Dendritic cell treated with granulocyte-macrophage colony-stimulating factor and Interleukin-4, amounts not matched to agents 40 ng/mL and 50 ng/mL, for 4 days (primary cell): Measurements from ENCODE around the gene DCUN1D5.
A peak's percentile ranks its signal among the peaks of the same experiment; 100 is the strongest.

ENCODE experiments used
- H3K27ac Mint-ChIP-seq: one replicate; pipeline ENCODE4 v1.8.0; 2022; ENCODE audit warnings: mild to moderate bottlenecking, mixed read lengths
- H3K27me3 Mint-ChIP-seq: one replicate; pipeline ENCODE4 v1.8.0; 2022; ENCODE audit warnings: mild to moderate bottlenecking, mixed read lengths
- H3K36me3 Mint-ChIP-seq: one replicate; pipeline ENCODE4 v1.8.0; 2022; ENCODE audit warnings: low read depth, mixed read lengths
- H3K4me1 Mint-ChIP-seq: one replicate; pipeline ENCODE4 v1.8.0; 2022; ENCODE audit warnings: low read depth, mixed read lengths
- H3K4me3 Mint-ChIP-seq: one replicate; pipeline ENCODE4 v1.8.0; 2022; ENCODE audit warnings: mild to moderate bottlenecking, moderate library complexity, mixed read lengths
- H3K9me3 Mint-ChIP-seq: one replicate; pipeline ENCODE4 v1.8.0; 2022; ENCODE audit warnings: mixed read lengths
- intact Hi-C: fragments of 100-400 bp; cut with micrococcal nuclease; formaldehyde crosslinking; loops from one replicate; pipeline ENCODE4 v1.15.0; 2022

The DCUN1D5 gene

GRCh38 chr11:103091801-103092524 is at the start of gene DCUN1D5:
DCUN1D5 (minus strand) TSS chr11:103092160; CDS start chr11:103091872, 288 bp downstream.
- Mint-ChIP-seq H3K27ac (peak within 1 kb of the TSS; percentile 89), H3K9me3 (peaks cover 6% of the 10 kb centered on the region), H3K4me3 (peak within 1 kb of the TSS; percentile 91), H3K36me3 (peaks cover 23% of the 10 kb centered on the region), H3K27me3 (peaks cover 29% of the 10 kb centered on the region), H3K4me1 (peaks cover 13% of the 10 kb centered on the region)
- intact Hi-C loops: loop anchor here (1.0 kb wide), 1 partner anchor 17 kb away; the partner anchor contains the start of gene DYNC2H1

GRCh38 chr11:103125462-103125861 is 33.5 kb upstream of the DCUN1D5 start:
- Mint-ChIP-seq H3K4me1 (no peaks in the 10 kb centered on the region), H3K36me3 (no peaks in the 10 kb centered on the region), H3K9me3 (no peaks in the 10 kb centered on the region), H3K27me3 (no peaks in the 10 kb centered on the region), H3K27ac (no peak overlapping the region), H3K4me3 (no peak overlapping the region)
- intact Hi-C loops: no loop called here

GRCh38 chr11:103114836-103115235 is 22.9 kb upstream of the DCUN1D5 start:
- no peaks in the 10 kb centered on the region for H3K9me3 Mint-ChIP-seq
- intact Hi-C loops: no loop called here
- no peak overlapping the region for H3K27ac Mint-ChIP-seq
- peaks cover 6% of the 10 kb centered on the region for H3K27me3 Mint-ChIP-seq
- H3K4me1 Mint-ChIP-seq: no peaks in the 10 kb centered on the region
- H3K4me3 Mint-ChIP-seq: no peak overlapping the region
- no peaks in the 10 kb centered on the region for H3K36me3 Mint-ChIP-seq

DNA sequence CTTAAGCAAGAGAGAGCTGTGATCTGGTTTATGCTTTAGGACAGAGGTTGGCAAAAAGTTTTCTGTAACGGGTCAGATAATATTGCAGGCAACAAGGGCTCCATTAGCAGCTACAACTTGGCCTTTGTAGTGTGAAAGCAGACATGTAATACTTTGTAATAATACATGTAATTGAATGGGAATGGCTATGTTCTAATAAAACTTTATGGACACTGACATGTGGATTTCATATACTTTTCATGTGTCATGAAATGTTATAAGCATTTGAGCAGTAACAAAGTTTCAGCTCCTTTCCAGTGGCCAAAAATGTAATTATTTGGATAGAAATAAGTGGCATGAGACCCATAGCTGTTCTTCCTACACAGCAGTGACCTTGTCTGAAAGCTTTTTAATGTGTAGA is 20.4 kb upstream of the DCUN1D5 start:
- intact Hi-C loops: no loop called here
- no peak overlapping the region for H3K27ac Mint-ChIP-seq
- no peak overlapping the region for H3K4me3 Mint-ChIP-seq
- H3K9me3 Mint-ChIP-seq: no peaks in the 10 kb centered on the region
- H3K4me1 Mint-ChIP-seq: no peaks in the 10 kb centered on the region
- peaks cover 6% of the 10 kb centered on the region for H3K27me3 Mint-ChIP-seq
- H3K36me3 Mint-ChIP-seq: no peaks in the 10 kb centered on the region

GRCh38 chr11:103111400-103111799 is 19.4 kb upstream of the DCUN1D5 start:
- Mint-ChIP-seq H3K36me3 (no peaks in the 10 kb centered on the region), H3K27ac (no peak overlapping the region), H3K27me3 (peaks cover 6% of the 10 kb centered on the region), H3K4me3 (no peak overlapping the region), H3K4me1 (no peaks in the 10 kb centered on the region), H3K9me3 (no peaks in the 10 kb centered on the region)
- intact Hi-C loops: no loop called here

DNA sequence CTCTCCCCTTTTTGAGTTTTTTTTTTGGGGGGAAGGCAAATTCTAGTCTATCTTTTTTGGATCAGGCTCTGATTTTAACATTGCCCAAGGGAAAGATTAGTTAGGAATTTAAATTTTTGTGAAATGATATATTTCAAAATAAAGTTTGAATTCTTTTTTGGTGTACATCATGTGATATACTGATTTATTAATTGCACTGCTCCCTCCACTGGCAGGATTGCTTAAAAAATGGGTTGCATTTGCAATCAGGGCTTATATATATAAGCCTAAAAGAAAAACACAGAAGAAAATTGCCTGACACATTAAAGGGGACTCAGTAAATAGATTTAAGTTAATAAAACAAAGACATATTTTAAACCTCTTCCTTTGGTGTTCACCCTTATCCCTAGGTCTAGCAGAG is 18.4 kb upstream of the DCUN1D5 start:
- intact Hi-C loops: no loop called here
- Mint-ChIP-seq H3K27me3 (peaks cover 7% of the 10 kb centered on the region), H3K36me3 (no peaks in the 10 kb centered on the region), H3K27ac (no peak overlapping the region), H3K9me3 (no peaks in the 10 kb centered on the region), H3K4me3 (no peak overlapping the region), H3K4me1 (no peaks in the 10 kb centered on the region)

GRCh38 chr11:103109818-103110388 is 17.9 kb upstream of the DCUN1D5 start:
- Mint-ChIP-seq H3K9me3 (no peaks in the 10 kb centered on the region), H3K27me3 (peaks cover 7% of the 10 kb centered on the region), H3K4me1 (no peaks in the 10 kb centered on the region), H3K27ac (peak overlapping the region; percentile 88), H3K4me3 (peak overlapping the region; percentile 97), H3K36me3 (no peaks in the 10 kb centered on the region)
- intact Hi-C loops: loop anchor here (1.0 kb wide), 1 partner anchor 18 kb away; the partner anchor contains the start of gene DCUN1D5

DNA sequence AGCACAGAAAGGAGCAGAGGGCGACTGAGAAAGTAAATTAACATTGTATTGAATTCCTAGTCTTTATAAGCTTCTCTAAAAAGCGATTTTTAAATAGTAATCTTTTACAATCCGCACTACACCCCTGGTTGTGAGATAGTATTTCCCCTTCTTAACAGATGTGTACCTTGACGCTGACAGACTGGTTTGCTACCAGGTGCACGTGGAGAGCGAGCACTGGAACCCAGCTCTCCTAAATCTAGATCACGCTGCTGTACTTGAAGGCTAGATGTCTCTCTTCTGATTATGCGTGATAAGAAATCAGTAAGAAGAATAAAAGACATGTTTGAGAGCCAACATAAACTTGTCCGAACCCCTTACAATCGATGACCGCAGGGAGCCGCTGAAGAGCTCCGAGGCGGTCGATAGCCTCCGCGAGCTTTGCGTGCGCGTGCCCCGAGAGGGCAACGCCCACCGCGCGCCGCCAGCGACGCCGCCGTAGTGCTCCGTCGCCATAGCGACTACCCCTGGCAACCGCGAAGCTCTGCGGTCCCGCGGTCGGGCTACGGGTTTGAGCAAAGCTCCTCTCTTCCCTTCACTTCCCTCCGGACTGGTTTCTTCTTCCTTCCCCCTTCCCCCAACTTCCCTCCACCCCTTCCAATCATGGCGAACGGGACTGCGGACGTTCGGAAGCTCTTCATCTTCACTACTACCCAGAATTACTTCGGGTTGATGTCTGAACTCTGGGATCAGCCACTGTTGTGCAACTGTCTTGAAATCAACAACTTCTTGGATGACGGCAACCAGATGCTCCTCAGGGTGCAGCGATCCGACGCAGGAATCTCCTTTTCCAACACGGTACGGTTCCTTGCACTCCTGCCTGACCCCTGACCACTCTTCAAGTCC is 17.2 kb upstream of the DCUN1D5 start, which contains the start of gene DYNC2H1:
DYNC2H1 (plus strand) TSS at position 494 of the 885 bp plus-strand sequence; CDS start at position 643, 149 bp downstream.
- Mint-ChIP-seq H3K9me3 (no peaks in the 10 kb centered on the region), H3K4me1 (no peaks in the 10 kb centered on the region), H3K27me3 (peaks cover 12% of the 10 kb centered on the region), H3K27ac (peak within 1 kb of the TSS; percentile 88), H3K4me3 (peak within 1 kb of the TSS; percentile 97), H3K36me3 (no peaks in the 10 kb centered on the region)
- intact Hi-C loops: loop anchor here (1.0 kb wide), 1 partner anchor 17 kb away; the partner anchor contains the start of gene DCUN1D5

DNA sequence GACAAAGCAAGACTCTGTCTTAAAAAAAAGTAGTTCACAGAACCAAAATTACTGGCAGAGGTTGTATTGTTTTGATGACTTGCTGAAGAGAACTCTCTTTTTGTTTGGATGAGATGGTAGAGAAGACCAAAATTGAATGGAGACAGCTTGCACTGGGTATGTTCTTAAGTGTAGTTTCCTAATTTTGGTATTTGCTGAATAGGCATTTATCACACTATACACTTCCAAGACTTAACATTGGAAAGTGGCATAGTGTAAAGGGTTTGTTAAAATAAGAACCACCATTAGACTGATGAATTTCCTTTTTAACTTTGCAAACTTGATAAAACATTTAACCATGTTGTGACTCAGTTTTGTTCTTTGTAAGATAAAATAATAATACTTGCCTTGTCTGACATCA is 5.3 kb upstream of the DCUN1D5 start:
- H3K9me3 Mint-ChIP-seq: peaks cover 6% of the 10 kb centered on the region
- H3K27me3 Mint-ChIP-seq: peaks cover 42% of the 10 kb centered on the region
- H3K36me3 Mint-ChIP-seq: peaks cover 2% of the 10 kb centered on the region
- peaks cover 4% of the 10 kb centered on the region for H3K4me1 Mint-ChIP-seq
- no peak overlapping the region for H3K4me3 Mint-ChIP-seq
- intact Hi-C loops: no loop called here
- no peak overlapping the region for H3K27ac Mint-ChIP-seq

GRCh38 chr11:103091064-103091800 is 728 bp downstream of the DCUN1D5 start:
- H3K27me3 Mint-ChIP-seq: peaks cover 24% of the 10 kb centered on the region
- H3K36me3 Mint-ChIP-seq: peaks cover 23% of the 10 kb centered on the region
- intact Hi-C loops: no loop called here
- H3K4me1 Mint-ChIP-seq: peaks cover 18% of the 10 kb centered on the region
- peak overlapping the region; percentile 91 for H3K4me3 Mint-ChIP-seq
- peak overlapping the region; percentile 89 for H3K27ac Mint-ChIP-seq
- peaks cover 6% of the 10 kb centered on the region for H3K9me3 Mint-ChIP-seq

DNA sequence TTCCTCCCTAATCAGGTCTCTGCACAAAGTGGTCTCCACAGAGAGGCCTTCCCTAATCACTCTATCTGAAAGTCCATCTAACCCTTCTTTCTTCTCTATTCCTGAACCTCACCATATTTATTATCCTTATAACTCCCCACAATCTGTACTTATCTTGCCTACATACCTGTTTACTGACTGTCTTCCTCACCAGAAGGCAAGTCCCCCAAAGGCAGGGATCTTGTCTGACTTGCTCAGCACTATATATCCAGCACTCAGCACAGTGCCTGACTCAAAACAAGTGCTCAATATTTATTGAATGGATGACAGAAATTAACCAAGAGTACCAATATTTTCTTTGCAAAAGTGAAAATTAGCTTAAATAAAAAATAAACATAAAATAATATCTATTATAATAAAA is 5.5 kb downstream of the DCUN1D5 start:
- Mint-ChIP-seq H3K27ac (no peak overlapping the region), H3K9me3 (no peaks in the 10 kb centered on the region), H3K4me3 (no peak overlapping the region), H3K36me3 (peaks cover 24% of the 10 kb centered on the region), H3K27me3 (no peaks in the 10 kb centered on the region), H3K4me1 (peaks cover 12% of the 10 kb centered on the region)
- intact Hi-C loops: no loop called here

- H3K4me1 Mint-ChIP-seq: peaks cover 12% of the 10 kb centered on the region
- H3K27ac Mint-ChIP-seq: no peak overlapping the region
- intact Hi-C loops: no loop called here
- no peaks in the 10 kb centered on the region for H3K27me3 Mint-ChIP-seq
- no peaks in the 10 kb centered on the region for H3K9me3 Mint-ChIP-seq
- peaks cover 23% of the 10 kb centered on the region for H3K36me3 Mint-ChIP-seq
- no peak overlapping the region for H3K4me3 Mint-ChIP-seq
Observed at GRCh38 chr11:103085758-103086365, 6.1 kb downstream of the DCUN1D5 start.

DNA sequence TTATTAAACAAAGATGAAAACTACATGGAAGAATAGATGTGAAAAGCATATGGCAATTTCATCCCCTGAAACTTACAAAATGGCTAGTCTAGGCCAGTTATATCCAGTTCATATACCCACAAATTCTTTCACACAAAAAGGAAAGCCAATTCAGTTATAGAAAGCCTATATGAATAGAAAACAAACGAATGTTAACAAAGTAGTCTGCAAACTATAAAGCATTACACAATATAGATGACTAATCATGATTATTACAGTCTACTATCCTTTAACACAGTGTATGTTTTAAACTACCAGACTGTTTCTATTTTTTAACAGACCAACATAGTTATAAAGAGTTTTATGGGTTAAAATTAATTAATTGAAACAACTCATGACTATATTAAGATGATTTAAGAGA is 12.1 kb downstream of the DCUN1D5 start:
- intact Hi-C loops: no loop called here
- H3K36me3 Mint-ChIP-seq: peaks cover 53% of the 10 kb centered on the region
- no peak overlapping the region for H3K27ac Mint-ChIP-seq
- H3K27me3 Mint-ChIP-seq: no peaks in the 10 kb centered on the region
- H3K4me3 Mint-ChIP-seq: no peak overlapping the region
- H3K4me1 Mint-ChIP-seq: peaks cover 6% of the 10 kb centered on the region
- no peaks in the 10 kb centered on the region for H3K9me3 Mint-ChIP-seq
